Endothelial cell of umbilical vein (primary cell): Measurements from ENCODE around the gene KRTAP10-5. TPM values are rescaled to one million over a fixed set of nuclear protein-coding genes. Genes with fewer than 3 reads are reported as not detected.
"Not testable (repeated sequence)": the region's sequence is repeated elsewhere in the genome, so short reads cannot be mapped to it uniquely, and the experiment has no call there.

Experiments
- BruUV-seq: library from RNA; stranded (reverse); fragments of 400-500 nt; replicated peaks from 2 replicates; lab custom pipeline; 2021; lab: Mats Ljungman, UMichigan
- CTCF ChIA-PET: fragments of 300-600, 350-600 bp; sonication (Branson Sonifier 250); formaldehyde crosslinking; loops from one replicate; lab custom pipeline; 2021; ENCODE audit warnings: antibody characterized with exemption, inconsistent platforms; lab: Charles Lee
- POLR2A ChIA-PET: fragments of 300-600, 350-600 bp; sonication (Branson Sonifier 250); formaldehyde crosslinking; loops from one replicate; lab custom pipeline; 2021; ENCODE audit warnings: antibody characterized with exemption, inconsistent platforms; lab: Charles Lee
- DNase-seq: peaks from one replicate; pipeline ENCODE4 v3.0.0-alpha.2; 2011; ENCODE audit warnings: low read depth, low spot score
- FAIRE-seq: peaks from 2 replicates; lab custom pipeline; 2011; peaks lifted over from hg19 to GRCh38; lab: Jason Lieb, UNC
- H2AFZ ChIP-seq: 2 replicates; pipeline ENCODE4 v1.6.0; 2012; ENCODE audit warnings: low read depth, low read length, control low read depth, inconsistent platforms
- H3K27ac ChIP-seq: 2 replicates; pipeline ENCODE4 v1.5.1; 2011; ENCODE audit warnings: low read depth, mild to moderate bottlenecking, control low read depth, low read length, moderate library complexity; ENCODE audit not compliant: insufficient read depth
- H3K27me3 ChIP-seq, 2 experiments: 2 replicates each; pipeline versions ENCODE4 v1.6.0 to v1.6.1; 2011; ENCODE audit warnings: low read length in 2 of 2, mixed read lengths in 1 of 2; ENCODE audit not compliant: control insufficient read depth in 2 of 2, insufficient read depth in 2 of 2
- H3K36me3 ChIP-seq, 2 experiments: 2 replicates in 1 of 2; 3 replicates in 1 of 2; pipeline ENCODE4 v1.5.1; 2011; ENCODE audit warnings: low read length in 2 of 2, mild to moderate bottlenecking in 1 of 2, moderate library complexity in 1 of 2; ENCODE audit not compliant: control insufficient read depth in 2 of 2, insufficient read depth in 2 of 2; ENCODE audit errors: extremely low read depth in 1 of 2
- H3K4me1 ChIP-seq: 3 replicates; pipeline ENCODE4 v1.5.1; 2011; ENCODE audit warnings: mild to moderate bottlenecking, low read length; ENCODE audit not compliant: control insufficient read depth, insufficient read depth; ENCODE audit errors: extremely low read depth
- H3K4me2 ChIP-seq: 2 replicates; pipeline ENCODE4 v1.6.1; 2011; ENCODE audit warnings: low read length, control low read depth, mixed read lengths; ENCODE audit not compliant: insufficient read depth
- H3K4me3 ChIP-seq, 3 experiments: fragments of 200-600 bp in 1 of 3; sonication (generic), shearing (Covaris generic) in 1 of 3; replicated peaks in 1 of 3; 2 replicates each; pipeline ENCODE4 v1.5.1; 2011 to 2016; ENCODE audit warnings: control low read depth in 3 of 3, low read length in 3 of 3, mild to moderate bottlenecking in 2 of 3, inconsistent platforms in 1 of 3, low read depth in 1 of 3, moderate library complexity in 1 of 3; ENCODE audit not compliant: insufficient read depth in 1 of 3
- H3K79me2 ChIP-seq: 2 replicates; pipeline ENCODE4 v1.6.0; 2012; ENCODE audit warnings: low read length, inconsistent platforms; ENCODE audit not compliant: control insufficient read depth, insufficient read depth
- H3K9ac ChIP-seq: replicated peaks from 2 replicates; pipeline ENCODE3; 2011; ENCODE audit warnings: low read length, control low read depth; ENCODE audit not compliant: insufficient read depth; ENCODE audit errors: extremely low read depth
- H3K9me1 ChIP-seq: replicated peaks from 3 replicates; pipeline ENCODE4 v1.6.0; 2011; ENCODE audit warnings: mild to moderate bottlenecking, low read length; ENCODE audit not compliant: control insufficient read depth, insufficient read depth; ENCODE audit errors: extremely low read depth
- H3K9me3 ChIP-seq: replicated peaks from 2 replicates; pipeline ENCODE4 v1.5.1; 2012; ENCODE audit warnings: low read length, inconsistent platforms; ENCODE audit not compliant: control insufficient read depth, insufficient read depth
- H4K20me1 ChIP-seq: replicated peaks from 2 replicates; pipeline ENCODE3; 2011; ENCODE audit warnings: mild to moderate bottlenecking, low read length; ENCODE audit not compliant: control insufficient read depth, insufficient read depth; ENCODE audit errors: extremely low read depth
- EZH2 ChIP-seq: IDR thresholded peaks from 2 replicates; pipeline ENCODE4 v1.6.1; 2012; ENCODE audit warnings: borderline replicate concordance, low read depth, mild to moderate bottlenecking, moderate library complexity, low read length, inconsistent platforms; ENCODE audit not compliant: severe bottlenecking
- JUN ChIP-seq: IDR thresholded peaks from 2 replicates; pipeline ENCODE4 v1.6.1; 2011; ENCODE audit warnings: borderline replicate concordance, low read depth; ENCODE audit not compliant: insufficient read length, insufficient read depth
- MYC ChIP-seq: IDR thresholded peaks from one replicate; pipeline ENCODE4 v1.6.1; 2011; ENCODE audit warnings: mild to moderate bottlenecking, low read depth, low read length
- POLR2AphosphoS5 ChIP-seq: IDR thresholded peaks from 2 replicates; pipeline ENCODE4 v1.6.1; 2012; ENCODE audit warnings: low read depth, mild to moderate bottlenecking, control low read depth, low read length, moderate library complexity; ENCODE audit not compliant: insufficient read depth
- dilution Hi-C: fragments of 300-500 bp; cut with MboI; formaldehyde crosslinking; loops from one replicate; pipeline ENCODE4 v1.15.0; 2019; ENCODE audit warnings: low sequenced_read_pairs; ENCODE audit not compliant: extremely low pct_ligation_motif_present
- intact Hi-C: fragments of 100-400 bp; cut with micrococcal nuclease; formaldehyde crosslinking; loops from one replicate; pipeline ENCODE4 v1.10.0; 2022
- polyA plus RNA-seq, 4 experiments: library from polyadenylated mRNA; depleted of rRNA in 3 of 4; stranded (reverse) in 3 of 4; unstranded in 1 of 4; fragments of >200 nt; gene quantifications; 2 replicates each; pipeline versions ENCODE4 v1.2.1 to v1.2.3, GENCODE V29; 2011 to 2012; ENCODE audit warnings: missing spikeins in 1 of 4
- total RNA-seq: library from RNA; stranded (reverse); gene quantifications from 2 replicates; pipeline ENCODE4 v1.2.3, GENCODE V29; 2021
- TF ChIP-seq, protein P1 (sequence below), 2 donors: IDR thresholded peaks; 1 replicate in 1 of 2; 2 replicates in 1 of 2; pipeline ENCODE4 v1.5.1; 2011; ENCODE audit warnings: low read length in 2 of 2, mild to moderate bottlenecking in 2 of 2, moderate library complexity in 2 of 2, control low read depth in 1 of 2, inconsistent platforms in 1 of 2, low read depth in 1 of 2; ENCODE audit not compliant: insufficient read depth in 1 of 2; ENCODE audit errors: extremely low read depth in 1 of 2

The KRTAP10-5 gene
- total and polyA plus RNA-seq, 2 donors (not counting 3 experiments of a cell fraction or from before 2014, with no cell fraction given): not detected

GRCh38 chr21:44612029-44612486 is 31.7 kb upstream of the KRTAP10-5 start, which contains the start of gene KRTAP10-8:
KRTAP10-8 (plus strand) TSS chr21:44612079; CDS start chr21:44612101, 22 bp downstream.
- no TSS peak for BruUV-seq
- Histone ChIP-seq H3K79me2 (no peaks in the 10 kb centered on the region), H3K4me3 (no peak within 1 kb of the TSS), H3K9ac (no peak within 1 kb of the TSS), H3K36me3 (no peaks in the 10 kb centered on the region), H3K27me3 (peaks cover 0 to 1% of the 10 kb centered on the region in 2 experiments), H4K20me1 (no peaks in the 10 kb centered on the region), H3K27ac (no peak within 1 kb of the TSS), H3K4me2 (no peak within 1 kb of the TSS), H3K9me1 (no peaks in the 10 kb centered on the region), H3K4me1 (no peaks in the 10 kb centered on the region), H2AFZ (no peak within 1 kb of the TSS), H3K9me3 (peaks cover 5% of the 10 kb centered on the region)
- ChIA-PET POLR2A (no interaction called here), CTCF (no interaction called here)
- no peak for DNase-seq
- intact Hi-C loops (no loop called here), dilution Hi-C loops (no loop called here)
- no peak for TF ChIP-seq JUN
- TF ChIP-seq EZH2: no peak
- FAIRE-seq: no peak

GRCh38 chr21:44611551-44611950 is 31.1 kb upstream of the KRTAP10-5 start:
- Histone ChIP-seq H3K4me3 (no peak overlapping the region), H3K36me3 (no peaks in the 10 kb centered on the region), H3K9me3 (peaks cover 5% of the 10 kb centered on the region), H3K4me1 (no peaks in the 10 kb centered on the region), H3K9me1 (no peaks in the 10 kb centered on the region), H2AFZ (no peak overlapping the region), H3K27me3 (peaks cover 0 to 1% of the 10 kb centered on the region in 2 experiments), H3K27ac (no peak overlapping the region), H4K20me1 (no peaks in the 10 kb centered on the region), H3K4me2 (no peak overlapping the region), H3K9ac (no peak overlapping the region), H3K79me2 (no peaks in the 10 kb centered on the region)
- intact Hi-C loops: no loop called here
- CTCF ChIA-PET: no interaction called here
- TF ChIP-seq, protein P1, sequence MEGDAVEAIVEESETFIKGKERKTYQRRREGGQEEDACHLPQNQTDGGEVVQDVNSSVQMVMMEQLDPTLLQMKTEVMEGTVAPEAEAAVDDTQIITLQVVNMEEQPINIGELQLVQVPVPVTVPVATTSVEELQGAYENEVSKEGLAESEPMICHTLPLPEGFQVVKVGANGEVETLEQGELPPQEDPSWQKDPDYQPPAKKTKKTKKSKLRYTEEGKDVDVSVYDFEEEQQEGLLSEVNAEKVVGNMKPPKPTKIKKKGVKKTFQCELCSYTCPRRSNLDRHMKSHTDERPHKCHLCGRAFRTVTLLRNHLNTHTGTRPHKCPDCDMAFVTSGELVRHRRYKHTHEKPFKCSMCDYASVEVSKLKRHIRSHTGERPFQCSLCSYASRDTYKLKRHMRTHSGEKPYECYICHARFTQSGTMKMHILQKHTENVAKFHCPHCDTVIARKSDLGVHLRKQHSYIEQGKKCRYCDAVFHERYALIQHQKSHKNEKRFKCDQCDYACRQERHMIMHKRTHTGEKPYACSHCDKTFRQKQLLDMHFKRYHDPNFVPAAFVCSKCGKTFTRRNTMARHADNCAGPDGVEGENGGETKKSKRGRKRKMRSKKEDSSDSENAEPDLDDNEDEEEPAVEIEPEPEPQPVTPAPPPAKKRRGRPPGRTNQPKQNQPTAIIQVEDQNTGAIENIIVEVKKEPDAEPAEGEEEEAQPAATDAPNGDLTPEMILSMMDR (IDR thresholded peaks at IDR 0.05; ENCODE audit: extremely low read depth in 1 of 2, insufficient read depth in 1 of 2, low read depth in 1 of 2, low read length in 2 of 2): no peak
- no peak for TF ChIP-seq POLR2AphosphoS5
- TF ChIP-seq EZH2: no peak
- TF ChIP-seq MYC: no peak
- POLR2A ChIA-PET: no interaction called here
- DNase-seq (no peak), FAIRE-seq (no peak)
- no TSS peak for BruUV-seq
- dilution Hi-C loops: no loop called here

GRCh38 chr21:44610157-44610843 is 29.9 kb upstream of the KRTAP10-5 start:
- H3K9me1 ChIP-seq, H2AFZ ChIP-seq, DNase-seq, H3K4me2 ChIP-seq, H3K9me3 ChIP-seq, H3K27ac ChIP-seq, CTCF ChIA-PET, H3K79me2 ChIP-seq, FAIRE-seq, H4K20me1 ChIP-seq, H3K27me3 ChIP-seq, BruUV-seq, H3K36me3 ChIP-seq, dilution Hi-C loops, H3K9ac ChIP-seq, POLR2A ChIA-PET, H3K4me1 ChIP-seq, intact Hi-C loops, H3K4me3 ChIP-seq: not testable (repeated sequence)
